Measurements from ENCODE around the gene RAB3GAP2. TPM values are rescaled to one million over a fixed set of nuclear protein-coding genes. Genes with fewer than 3 reads are reported as not detected.

The RAB3GAP2 gene
- total RNA-seq, 1 experiment from 2014 or later, result 64.3 TPM

GRCh38 chr1:220235462-220235861, 36.8 kb downstream of the RAB3GAP2 start:
- H3K27ac Mint-ChIP-seq, result no peak overlapping the region
- H3K4me3 Mint-ChIP-seq, result no peak overlapping the region
- POLR2A ChIA-PET, result interaction anchor here (1.0 kb wide), 1 partner anchor 8 kb away, joined by 4 read pairs; no protein-coding TSS in a partner anchor
- H3K9me3 Mint-ChIP-seq, result no peaks in the 10 kb centered on the region
- 0 out of 2 replicates have a peak, but pooled peaks cover 3% of the 10 kb centered on the region for H3K36me3 Mint-ChIP-seq
- peaks cover 36% of the 10 kb centered on the region for H3K4me1 Mint-ChIP-seq
- CTCF ChIA-PET, result interaction anchor here (0.8 to 2.2 kb wide), 3 partner anchors 17 to 46 kb away, joined by 3 to 6 read pairs (median 4); no protein-coding TSS in a partner anchor
- TF ChIP-seq ERG (CRISPR knock-in tag; IDR thresholded peaks at IDR 0.05), result no peak
- TF ChIP-seq ZNF423 (CRISPR knock-in tag; IDR thresholded peaks at IDR 0.05), result no peak
- no peaks in the 10 kb centered on the region for H3K27me3 Mint-ChIP-seq (ENCODE audit: low read depth)
- DNase-seq (ENCODE audit: low spot score) (no peak), ATAC-seq (no peak)

- H3K4me1 Mint-ChIP-seq, result peaks cover 43% of the 10 kb centered on the region
- ChIA-PET POLR2A (no interaction called here), CTCF (interaction anchor here (1.4 kb wide), 1 partner anchor 11 kb away, joined by 3 read pairs; no protein-coding TSS in a partner anchor)
- ATAC-seq (no peak), DNase-seq (ENCODE audit: low spot score) (no peak)
- no peaks in the 10 kb centered on the region for H3K27me3 Mint-ChIP-seq (ENCODE audit: low read depth)
- no peak for TF ChIP-seq NR3C1 (CRISPR knock-in tag; conservative IDR thresholded peaks at IDR 0.05; ENCODE audit: low read depth)
- no peak for TF ChIP-seq ARID4B (CRISPR knock-in tag; IDR thresholded peaks at IDR 0.05; ENCODE audit: borderline replicate concordance)
- TF ChIP-seq ZNF671 (CRISPR knock-in tag; IDR thresholded peaks at IDR 0.05), result no peak
- TF ChIP-seq NFYB (CRISPR knock-in tag; conservative IDR thresholded peaks at IDR 0.05; ENCODE audit: low read depth), result no peak
- no peak for TF ChIP-seq CREB1 (CRISPR knock-in tag; IDR thresholded peaks at IDR 0.05)
- no peak for TF ChIP-seq STAT6 (CRISPR knock-in tag; conservative IDR thresholded peaks at IDR 0.05; ENCODE audit: low read depth)
- no peak for TF ChIP-seq OVOL2 (CRISPR knock-in tag; IDR thresholded peaks at IDR 0.05; ENCODE audit: borderline replicate concordance)
- TF ChIP-seq IRF1 (CRISPR knock-in tag; IDR thresholded peaks at IDR 0.05), result no peak
- TF ChIP-seq ATF1 (CRISPR knock-in tag; IDR thresholded peaks at IDR 0.05), result no peak
- no peak for TF ChIP-seq CBFB (CRISPR knock-in tag; IDR thresholded peaks at IDR 0.05; ENCODE audit: low read depth)
- TF ChIP-seq ZBTB43 (CRISPR knock-in tag; IDR thresholded peaks at IDR 0.05), result no peak
- TF ChIP-seq ZBTB21 (CRISPR knock-in tag; IDR thresholded peaks at IDR 0.05; ENCODE audit: borderline replicate concordance), result no peak
- no peak for TF ChIP-seq ZNF396 (CRISPR knock-in tag; IDR thresholded peaks at IDR 0.05; ENCODE audit: borderline replicate concordance)
- no peak for TF ChIP-seq ZNF416 (CRISPR knock-in tag; IDR thresholded peaks at IDR 0.05)
- no peak for TF ChIP-seq SMAD3 (CRISPR knock-in tag; IDR thresholded peaks at IDR 0.05; ENCODE audit: borderline replicate concordance)
- no peak for TF ChIP-seq ATF3 (CRISPR knock-in tag; conservative IDR thresholded peaks at IDR 0.05)
- no peak for TF ChIP-seq ZNF425 (CRISPR knock-in tag; conservative IDR thresholded peaks at IDR 0.05)
- no peak for TF ChIP-seq HMGXB4 (CRISPR knock-in tag; IDR thresholded peaks at IDR 0.05)
- H3K9me3 Mint-ChIP-seq, result no peaks in the 10 kb centered on the region
- H3K27ac Mint-ChIP-seq, result no peak overlapping the region
- H3K36me3 Mint-ChIP-seq, result 0 out of 2 replicates have a peak, but pooled peaks cover 4% of the 10 kb centered on the region
- no peak overlapping the region for H3K4me3 Mint-ChIP-seq
Observed at GRCh38 chr1:220233927-220234326, 38.3 kb downstream of the RAB3GAP2 start.
